Measurements from ENCODE around the gene PFN1. TPM values are rescaled to one million over a fixed set of nuclear protein-coding genes. Genes with fewer than 3 reads are reported as not detected.

Gene PFN1
- total and polyA plus RNA-seq, 2 of the 8 experiments (the other 6 are each of a cell fraction or from before 2014, with no cell fraction given) = 1,355 to 1,949 TPM

DNA sequence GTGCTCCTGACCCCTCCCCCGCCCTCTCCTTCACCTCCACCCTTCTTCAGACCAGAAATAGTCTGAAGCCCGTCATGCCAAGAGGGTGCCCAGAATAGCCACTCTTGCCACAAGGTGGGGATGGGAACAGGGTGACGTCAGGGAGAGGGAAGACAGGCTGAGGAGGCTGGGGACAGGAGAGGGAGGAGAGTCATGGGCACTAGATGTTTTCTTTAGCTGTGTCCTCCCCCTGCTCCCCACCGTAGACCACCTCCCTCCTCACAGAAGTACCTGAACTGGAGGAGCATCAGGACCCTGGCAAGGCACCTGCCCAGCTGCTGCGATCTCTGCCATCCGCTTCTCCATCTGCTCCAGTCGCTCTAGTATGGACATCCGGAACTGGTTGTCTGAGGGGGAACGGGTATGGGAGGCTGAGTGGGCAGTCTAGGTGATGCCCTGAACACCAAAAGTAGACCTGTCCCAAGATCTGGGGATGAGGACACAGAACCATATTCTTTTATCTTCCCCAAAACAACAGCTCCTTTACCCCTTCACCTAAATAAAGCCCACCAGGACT is 25.9 kb upstream of the PFN1 start:
- no peak for FAIRE-seq

More for the DNA sequence above, 25.9 kb upstream of the PFN1 start:
- Histone ChIP-seq H2AK5ac (ENCODE audit: low read depth, low read length) (no peak overlapping the region), H3K14ac (ENCODE audit: insufficient read length) (no peak overlapping the region), H4K20me1 (replicated peaks in 1 of 2; ENCODE audit: control insufficient read depth in 1 of 2, insufficient read depth in 2 of 2, low read length in 2 of 2) (peaks cover 2 to 13% of the 10 kb centered on the region in 2 experiments), H2BK5ac (ENCODE audit: low read depth, low read length) (no peak overlapping the region), H3K56ac (replicated peaks; ENCODE audit: insufficient read length, low read depth, low read length) (no peak overlapping the region), H3K36me3 (ENCODE audit: control insufficient read depth in 2 of 4, insufficient read depth in 4 of 4, low read length in 3 of 4) (peaks cover 0 to 11% (median 0%) of the 10 kb centered on the region in 4 experiments; a peak in 2 of 8 replicates), H2BK120ac (replicated peaks; ENCODE audit: low read depth, low read length) (no peak overlapping the region), H4K91ac (replicated peaks; ENCODE audit: insufficient read length, low read length) (no peak overlapping the region), H3K4me2 (ENCODE audit: insufficient read depth in 1 of 2, low read depth in 2 of 2, low read length in 2 of 2) (no peak overlapping the region), H3K79me1 (ENCODE audit: low read depth, low read length) (no peaks in the 10 kb centered on the region), H2BK12ac (ENCODE audit: low read depth, low read length) (no peak overlapping the region), H2AFZ (ENCODE audit: low read length) (no peak overlapping the region), H3K79me2 (ENCODE audit: control insufficient read depth in 1 of 2, insufficient read depth in 2 of 2, low read length in 2 of 2) (peaks cover 0 to 5% of the 10 kb centered on the region in 2 experiments; a peak in 1 of 4 replicates), H3K27me3 (replicated peaks in 1 of 4; ENCODE audit: control insufficient read depth in 3 of 4, extremely low read depth in 1 of 4, insufficient read depth in 3 of 4, low read length in 3 of 4) (peaks cover 0 to 51% (median 37%) of the 10 kb centered on the region in 4 experiments; a peak in 6 of 7 replicates), H3K9me3 (ENCODE audit: insufficient read depth in 2 of 2, low read depth in 1 of 2, low read length in 1 of 2) (no peaks in the 10 kb centered on the region), H3K27ac (ENCODE audit: low read depth, low read length) (no peak overlapping the region), H2BK20ac (ENCODE audit: low read length) (no peak overlapping the region), H3K4ac (replicated peaks; ENCODE audit: insufficient read length, low read depth, low read length) (no peak overlapping the region), H3K4me1 (replicated peaks in 1 of 4; ENCODE audit: control insufficient read depth in 3 of 4, insufficient read depth in 4 of 4, low read length in 3 of 4) (peaks cover 0 to 7% (median 3%) of the 10 kb centered on the region in 4 experiments; a peak in 4 of 7 replicates), H3K4me3 (ENCODE audit: extremely low read depth in 1 of 4, insufficient read depth in 2 of 4, low read depth in 3 of 4, low read length in 4 of 4) (no peak overlapping the region), H2BK15ac (ENCODE audit: low read length) (no peak overlapping the region), H3K23me2 (ENCODE audit: low read depth, low read length) (peaks cover 2% of the 10 kb centered on the region; the same call in 1 of the 2 replicates), H3K23ac (ENCODE audit: insufficient read length) (no peak overlapping the region), H3K9ac (replicated peaks in 1 of 4; ENCODE audit: extremely low read depth in 1 of 4, low read depth in 3 of 4, low read length in 3 of 4) (no peak overlapping the region), H3K18ac (ENCODE audit: extremely low read depth, low read length) (no peak overlapping the region), H4K8ac (ENCODE audit: extremely low read depth, insufficient read depth, low read length) (no peak overlapping the region), H4K5ac (ENCODE audit: insufficient read length, low read depth, low read length) (no peak overlapping the region)
- no peak for DNase-seq (ENCODE audit: low read depth in 1 of 2, low spot score in 2 of 2)
- CTCF ChIA-PET (ENCODE audit: partially characterized antibody) = interaction anchor here (2.8 kb wide), 1 partner anchor 13 kb away, joined by 15 read pairs; the partner anchor contains the start of gene CAMTA2
- TF ChIP-seq EZH2 (IDR thresholded peaks at IDR 0.05; ENCODE audit: low read depth, low read length, severe bottlenecking) (no peak), SRF (IDR thresholded peaks at IDR 0.05; ENCODE audit: low read depth, low read length) (no peak), SP2 (IDR thresholded peaks at IDR 0.05; ENCODE audit: low read length) (no peak), BRCA1 (IDR thresholded peaks at IDR 0.05; ENCODE audit: low read depth, low read length) (no peak)
- WGBS, 2 experiments (ENCODE audit: extremely low coverage in 1 of 2, insufficient coverage in 1 of 2, insufficient read length in 1 of 2, insufficient replicate concordance in 2 of 2, low coverage in 1 of 2, low lambda C conversion rate in 2 of 2, missing lambda C conversion rate in 1 of 2) = 92% methylated on average over 9 of the region's 9 CpGs; no CpG with 5 or more reads in 1 of the 2 experiments
- POLR2A ChIA-PET (ENCODE audit: partially characterized antibody) = interaction anchor here (0.9 to 32.4 kb wide), 6 partner anchors 12 to 71 kb away, joined by 3 to 987 read pairs (median 8); partner anchors contain the start of genes CAMTA2, CHRNE, ENO3 and INCA1

All from H1 (cell line).